Measurements from ENCODE around the gene SPN. TPM values are rescaled to one million over a fixed set of nuclear protein-coding genes. Genes with fewer than 3 reads are reported as not detected.

Gene SPN
- total and polyA plus RNA-seq, 2 of the 4 experiments (the other 2 are of a cell fraction) = not detected

DNA sequence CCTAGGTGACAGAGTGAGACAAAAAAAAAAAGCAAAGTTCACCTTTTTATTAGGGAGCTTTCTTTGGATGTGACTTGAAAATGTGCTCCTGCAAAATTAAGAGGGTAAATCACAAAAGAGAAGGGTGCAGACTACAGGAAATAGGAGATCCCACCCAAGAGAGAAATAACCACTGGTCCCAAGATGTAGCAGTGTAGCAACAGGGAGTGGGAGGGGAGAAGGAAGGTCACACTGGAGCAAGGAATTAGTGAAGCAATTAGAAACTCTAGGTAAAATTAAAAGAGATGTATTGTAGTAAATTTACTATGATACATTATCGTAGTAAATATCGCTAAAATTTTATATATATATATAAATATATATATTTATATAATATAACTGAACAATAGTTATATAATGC lies 12.3 kb upstream of the SPN start:
- Histone ChIP-seq H2BK5ac (ENCODE audit: low read depth, low read length, poor library complexity, severe bottlenecking) (no peak overlapping the region), H3K56ac (ENCODE audit: extremely low read depth, insufficient read depth, low read length) (no peak overlapping the region), H4K5ac (ENCODE audit: low read depth, low read length) (no peak overlapping the region), H2AK9ac (replicated peaks; ENCODE audit: low read depth, low read length, poor library complexity) (no peak overlapping the region), H3K4me3 (ENCODE audit: insufficient read depth, low read depth, low read length) (no peak overlapping the region), H4K8ac (ENCODE audit: low read depth in 2 of 2, low read length in 2 of 2) (no peak overlapping the region), H3K4ac (ENCODE audit: low read depth, low read length) (no peak overlapping the region), H3K23ac (ENCODE audit: low read depth, low read length) (no peak overlapping the region), H3K27ac (ENCODE audit: insufficient read depth, low read length) (no peak overlapping the region), H3K18ac (ENCODE audit: low read depth, low read length) (no peak overlapping the region), H2BK15ac (ENCODE audit: low read depth, low read length) (no peak overlapping the region), H2BK20ac (ENCODE audit: low read depth, low read length) (no peak overlapping the region), H3K4me2 (ENCODE audit: low read depth, low read length) (no peak overlapping the region), H2AFZ (replicated peaks; ENCODE audit: low read length, poor library complexity) (no peak overlapping the region), H2AK5ac (ENCODE audit: low read depth, low read length) (no peak overlapping the region), H3K14ac (replicated peaks; ENCODE audit: low read depth, low read length) (no peak overlapping the region), H3K9me1 (ENCODE audit: insufficient read depth, low read length) (0 out of 2 replicates have a peak, but pooled peaks cover 4% of the 10 kb centered on the region), H2BK120ac (ENCODE audit: low read depth, low read length) (no peak overlapping the region), H3K9ac (ENCODE audit: low read depth, low read length) (no peak overlapping the region), H4K91ac (ENCODE audit: insufficient read depth, low read depth, low read length) (no peak overlapping the region), H4K20me1 (ENCODE audit: insufficient read depth, low read length) (no peaks in the 10 kb centered on the region), H3K9me3 (ENCODE audit: control insufficient read depth, insufficient read depth, low read length) (0 out of 2 replicates have a peak, but pooled peaks cover under 1% of the 10 kb centered on the region), H3K4me1 (ENCODE audit: control insufficient read depth, insufficient read depth, low read length) (no peaks in the 10 kb centered on the region), H3K79me1 (ENCODE audit: low read depth in 1 of 2, low read length in 2 of 2) (no peaks in the 10 kb centered on the region), H3K27me3 (ENCODE audit: control insufficient read depth, insufficient read depth, low read length) (peaks cover 9% of the 10 kb centered on the region), H3K36me3 (ENCODE audit: control insufficient read depth, insufficient read depth, low read length) (no peaks in the 10 kb centered on the region)
- CTCF ChIA-PET = no interaction called here
- BruUV-seq (replicated peaks) = no TSS peak
- WGBS, 2 experiments (ENCODE audit: extremely low coverage in 2 of 2, insufficient read length in 1 of 2) = no CpG with 5 or more reads among the region's 2 CpGs
- in situ Hi-C loops (cut with MboI; ENCODE audit: low sequenced_read_pairs) (no loop called here), dilution Hi-C loops (cut with HindIII; ENCODE audit: low sequenced_read_pairs, unreplicated experiment) (no loop called here), intact Hi-C loops (cut with micrococcal nuclease) (no loop called here)
- POLR2A ChIA-PET (ENCODE audit: unreplicated experiment) = no interaction called here
- TF ChIP-seq, protein P1, sequence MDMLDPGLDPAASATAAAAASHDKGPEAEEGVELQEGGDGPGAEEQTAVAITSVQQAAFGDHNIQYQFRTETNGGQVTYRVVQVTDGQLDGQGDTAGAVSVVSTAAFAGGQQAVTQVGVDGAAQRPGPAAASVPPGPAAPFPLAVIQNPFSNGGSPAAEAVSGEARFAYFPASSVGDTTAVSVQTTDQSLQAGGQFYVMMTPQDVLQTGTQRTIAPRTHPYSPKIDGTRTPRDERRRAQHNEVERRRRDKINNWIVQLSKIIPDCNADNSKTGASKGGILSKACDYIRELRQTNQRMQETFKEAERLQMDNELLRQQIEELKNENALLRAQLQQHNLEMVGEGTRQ (IDR thresholded peaks at IDR 0.05; ENCODE audit: low read depth, low read length) = no peak
- TF ChIP-seq NFE2L2 (IDR thresholded peaks at IDR 0.05; ENCODE audit: low read depth, low read length) (no peak), RCOR1 (IDR thresholded peaks at IDR 0.05; ENCODE audit: insufficient replicate concordance, low read length) (no peak), SMC3 (IDR thresholded peaks at IDR 0.05; ENCODE audit: low read depth, low read length) (no peak), CEBPB (IDR thresholded peaks at IDR 0.05; ENCODE audit: low read depth, low read length) (no peak), CHD1 (IDR thresholded peaks at IDR 0.05; ENCODE audit: low read depth, low read length) (no peak), RFX5 (IDR thresholded peaks at IDR 0.05; ENCODE audit: low read depth, low read length) (no peak), RAD21 (IDR thresholded peaks at IDR 0.05; ENCODE audit: low read length) (no peak), FOS (IDR thresholded peaks at IDR 0.05; ENCODE audit: low read depth, low read length) (no peak), MAZ (IDR thresholded peaks at IDR 0.05; ENCODE audit: borderline replicate concordance, low read depth, low read length) (no peak)
- TF ChIP-seq, protein P2, sequence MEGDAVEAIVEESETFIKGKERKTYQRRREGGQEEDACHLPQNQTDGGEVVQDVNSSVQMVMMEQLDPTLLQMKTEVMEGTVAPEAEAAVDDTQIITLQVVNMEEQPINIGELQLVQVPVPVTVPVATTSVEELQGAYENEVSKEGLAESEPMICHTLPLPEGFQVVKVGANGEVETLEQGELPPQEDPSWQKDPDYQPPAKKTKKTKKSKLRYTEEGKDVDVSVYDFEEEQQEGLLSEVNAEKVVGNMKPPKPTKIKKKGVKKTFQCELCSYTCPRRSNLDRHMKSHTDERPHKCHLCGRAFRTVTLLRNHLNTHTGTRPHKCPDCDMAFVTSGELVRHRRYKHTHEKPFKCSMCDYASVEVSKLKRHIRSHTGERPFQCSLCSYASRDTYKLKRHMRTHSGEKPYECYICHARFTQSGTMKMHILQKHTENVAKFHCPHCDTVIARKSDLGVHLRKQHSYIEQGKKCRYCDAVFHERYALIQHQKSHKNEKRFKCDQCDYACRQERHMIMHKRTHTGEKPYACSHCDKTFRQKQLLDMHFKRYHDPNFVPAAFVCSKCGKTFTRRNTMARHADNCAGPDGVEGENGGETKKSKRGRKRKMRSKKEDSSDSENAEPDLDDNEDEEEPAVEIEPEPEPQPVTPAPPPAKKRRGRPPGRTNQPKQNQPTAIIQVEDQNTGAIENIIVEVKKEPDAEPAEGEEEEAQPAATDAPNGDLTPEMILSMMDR (conservative IDR thresholded peaks at IDR 0.05; ENCODE audit: low read depth, low read length) = no peak
- TF ChIP-seq, protein P3, sequence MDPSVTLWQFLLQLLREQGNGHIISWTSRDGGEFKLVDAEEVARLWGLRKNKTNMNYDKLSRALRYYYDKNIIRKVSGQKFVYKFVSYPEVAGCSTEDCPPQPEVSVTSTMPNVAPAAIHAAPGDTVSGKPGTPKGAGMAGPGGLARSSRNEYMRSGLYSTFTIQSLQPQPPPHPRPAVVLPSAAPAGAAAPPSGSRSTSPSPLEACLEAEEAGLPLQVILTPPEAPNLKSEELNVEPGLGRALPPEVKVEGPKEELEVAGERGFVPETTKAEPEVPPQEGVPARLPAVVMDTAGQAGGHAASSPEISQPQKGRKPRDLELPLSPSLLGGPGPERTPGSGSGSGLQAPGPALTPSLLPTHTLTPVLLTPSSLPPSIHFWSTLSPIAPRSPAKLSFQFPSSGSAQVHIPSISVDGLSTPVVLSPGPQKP (IDR thresholded peaks at IDR 0.05; ENCODE audit: borderline replicate concordance, low read depth, low read length) = no peak
- ATAC-seq (ENCODE audit: low read depth) (no peak), DNase-seq (no peak)

All from IMR-90 (cell line).